Measurements from ENCODE around the gene NOX3. TPM values are rescaled to one million over a fixed set of nuclear protein-coding genes. Genes with fewer than 3 reads are reported as not detected.

Gene NOX3
- total RNA-seq, 2 experiments from 2014 or later, result not detected

DNA sequence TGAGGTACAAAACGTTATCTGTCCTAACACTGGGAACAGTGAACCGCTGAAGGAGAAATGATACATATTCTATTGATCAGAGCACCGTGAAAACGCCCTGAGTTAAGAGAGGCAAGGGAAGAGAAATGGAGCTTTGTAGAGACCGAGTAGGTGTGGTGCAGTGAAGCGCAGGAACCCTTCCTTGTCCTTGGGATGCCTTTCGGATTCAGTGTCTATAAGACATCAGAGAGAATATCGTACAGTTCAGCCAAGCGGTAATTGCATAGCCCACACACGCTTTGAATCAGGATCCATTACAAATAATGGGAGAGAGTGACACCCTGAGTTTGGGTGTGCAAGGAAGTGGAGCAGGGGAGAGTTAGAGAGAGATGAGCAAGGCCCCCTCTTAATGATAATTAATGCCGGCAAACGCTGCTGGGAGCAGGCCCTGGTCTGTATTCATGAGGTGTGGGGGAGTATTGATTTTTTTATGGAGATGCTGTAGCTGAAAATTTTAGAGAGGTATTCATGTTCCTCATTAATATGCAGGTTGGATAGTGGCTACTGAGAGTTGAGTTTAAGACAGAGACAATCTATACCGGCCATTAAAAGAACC is 20.7 kb downstream of the NOX3 start:
- H3K4me3 Mint-ChIP-seq, result no peak overlapping the region

DNA sequence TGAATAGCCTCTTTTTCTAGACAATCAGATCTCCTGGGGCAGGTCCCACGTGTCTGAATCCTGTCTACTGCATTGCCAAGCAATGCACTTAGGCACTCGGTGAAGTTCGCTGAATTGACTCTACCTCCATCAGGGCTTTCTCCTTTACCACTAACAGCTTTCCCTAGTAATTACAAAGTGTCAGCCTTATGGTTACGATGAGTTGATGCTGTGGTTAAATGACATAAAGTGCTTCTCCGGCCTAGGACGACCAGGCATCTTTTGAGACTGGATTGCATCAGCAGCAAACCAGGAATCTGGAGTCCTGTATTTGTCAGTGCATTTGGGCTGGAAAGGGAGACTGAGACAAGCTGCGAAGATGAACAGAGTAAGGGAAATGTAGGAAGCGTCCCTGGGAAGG is 21.5 kb downstream of the NOX3 start:
- Mint-ChIP-seq H3K9me3 (ENCODE audit: low read depth) (no peaks in the 10 kb centered on the region), H3K36me3 (no peaks in the 10 kb centered on the region), H3K4me1 (peaks cover 7% of the 10 kb centered on the region), H3K27me3 (no peaks in the 10 kb centered on the region), H3K27ac (no peak overlapping the region), H3K4me3 (no peak overlapping the region)
- CTCF ChIA-PET, result no interaction called here
- no peak for DNase-seq
- ATAC-seq, result no peak

More for the DNA sequence above, 20.7 kb downstream of the NOX3 start:
- H3K9me3 Mint-ChIP-seq (ENCODE audit: low read depth), result no peaks in the 10 kb centered on the region
- DNase-seq (no peak), ATAC-seq (no peak)
- no peak overlapping the region for H3K27ac Mint-ChIP-seq
- CTCF ChIA-PET, result no interaction called here
- no peaks in the 10 kb centered on the region for H3K36me3 Mint-ChIP-seq
- H3K4me1 Mint-ChIP-seq, result peaks cover 7% of the 10 kb centered on the region
- no peaks in the 10 kb centered on the region for H3K27me3 Mint-ChIP-seq

DNA sequence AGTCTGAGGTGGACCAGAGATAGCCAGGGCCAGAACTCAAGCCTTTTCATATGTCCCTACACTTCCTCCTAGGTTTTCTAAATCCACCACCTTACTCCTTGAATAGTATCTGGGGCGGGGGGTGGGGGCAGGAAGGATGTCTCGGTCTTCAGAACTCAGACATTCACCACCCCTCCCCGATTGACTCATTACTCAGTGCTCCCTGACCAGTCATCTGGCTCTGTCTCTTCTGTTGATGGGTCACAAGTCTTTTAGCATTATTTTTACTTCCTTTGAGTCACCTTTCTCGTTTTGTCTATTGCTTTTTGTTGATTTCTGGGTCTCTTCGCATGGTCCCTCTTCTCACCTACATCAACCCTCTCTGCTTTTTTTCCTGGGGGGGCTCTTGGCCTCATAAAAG is 23.3 kb downstream of the NOX3 start:
- CTCF ChIA-PET, result no interaction called here
- Mint-ChIP-seq H3K36me3 (no peaks in the 10 kb centered on the region), H3K27ac (no peak overlapping the region), H3K4me1 (peaks cover 7% of the 10 kb centered on the region), H3K27me3 (no peaks in the 10 kb centered on the region), H3K9me3 (ENCODE audit: low read depth) (no peaks in the 10 kb centered on the region), H3K4me3 (no peak overlapping the region)
- DNase-seq (no peak), ATAC-seq (no peak)

DNA sequence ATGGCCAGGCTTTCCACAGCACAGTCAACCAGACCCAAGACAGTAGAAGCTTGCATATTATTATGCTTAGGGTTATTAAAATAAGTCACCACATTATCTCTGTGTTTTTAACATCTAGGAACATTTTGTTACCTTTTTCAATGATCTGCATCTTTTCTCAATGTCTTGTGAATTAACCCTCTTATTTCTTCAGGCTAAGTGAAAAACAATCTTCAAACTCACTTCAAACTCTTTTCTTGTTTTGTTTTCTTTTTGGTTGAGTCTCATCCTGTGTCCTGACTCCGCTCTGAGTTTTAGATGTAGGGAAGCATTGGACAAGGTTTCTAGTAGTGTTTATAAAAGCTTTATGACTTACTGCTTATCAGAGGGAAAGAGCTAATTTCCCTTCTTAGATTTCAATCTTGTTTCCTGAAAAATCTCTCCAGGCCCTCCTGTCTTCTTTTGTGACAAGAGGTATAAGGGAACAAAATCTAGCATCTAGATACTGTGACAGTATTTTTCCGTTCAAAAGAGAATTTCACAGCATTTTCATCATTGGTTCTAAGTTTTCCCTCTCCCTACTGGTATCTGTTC is 26.2 kb downstream of the NOX3 start:
- CTCF ChIA-PET, result no interaction called here
- no peaks in the 10 kb centered on the region for H3K36me3 Mint-ChIP-seq
- H3K4me3 Mint-ChIP-seq, result no peak overlapping the region
- peaks cover 4% of the 10 kb centered on the region for H3K4me1 Mint-ChIP-seq
- DNase-seq (no peak), ATAC-seq (no peak)
- no peaks in the 10 kb centered on the region for H3K9me3 Mint-ChIP-seq (ENCODE audit: low read depth)
- H3K27me3 Mint-ChIP-seq, result no peaks in the 10 kb centered on the region
- no peak overlapping the region for H3K27ac Mint-ChIP-seq

DNA sequence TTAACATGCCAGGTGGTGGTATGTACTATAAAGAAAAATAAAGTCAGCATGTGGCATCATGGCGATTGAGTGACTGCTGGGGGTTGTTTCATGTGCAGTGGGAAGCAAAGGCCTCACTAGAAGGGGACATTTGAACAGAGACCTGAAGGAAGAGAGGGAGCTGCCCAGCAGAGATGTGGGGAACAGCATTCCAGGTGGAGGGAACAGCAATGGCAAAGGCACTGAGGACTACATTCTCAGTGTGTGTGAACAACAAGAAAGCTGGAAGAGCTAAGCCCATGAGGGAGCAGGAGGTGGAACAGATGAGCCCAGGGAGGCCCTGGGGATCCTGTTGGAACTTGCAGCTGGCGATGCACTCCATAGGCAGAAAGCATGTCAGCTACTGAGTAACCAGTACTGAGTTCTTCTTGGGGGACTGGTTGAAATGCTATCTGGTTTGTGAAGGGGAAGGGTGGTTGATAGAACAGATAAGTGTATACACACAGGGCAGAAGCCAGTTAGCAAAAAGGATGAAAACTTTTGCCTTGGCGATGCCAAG is 29.2 kb downstream of the NOX3 start:
- H3K36me3 Mint-ChIP-seq, result no peaks in the 10 kb centered on the region
- CTCF ChIA-PET, result no interaction called here
- ATAC-seq (no peak), DNase-seq (no peak)
- H3K4me3 Mint-ChIP-seq, result no peak overlapping the region
- H3K27me3 Mint-ChIP-seq, result no peaks in the 10 kb centered on the region
- no peak overlapping the region for H3K27ac Mint-ChIP-seq
- no peaks in the 10 kb centered on the region for H3K4me1 Mint-ChIP-seq
- no peaks in the 10 kb centered on the region for H3K9me3 Mint-ChIP-seq (ENCODE audit: low read depth)

DNA sequence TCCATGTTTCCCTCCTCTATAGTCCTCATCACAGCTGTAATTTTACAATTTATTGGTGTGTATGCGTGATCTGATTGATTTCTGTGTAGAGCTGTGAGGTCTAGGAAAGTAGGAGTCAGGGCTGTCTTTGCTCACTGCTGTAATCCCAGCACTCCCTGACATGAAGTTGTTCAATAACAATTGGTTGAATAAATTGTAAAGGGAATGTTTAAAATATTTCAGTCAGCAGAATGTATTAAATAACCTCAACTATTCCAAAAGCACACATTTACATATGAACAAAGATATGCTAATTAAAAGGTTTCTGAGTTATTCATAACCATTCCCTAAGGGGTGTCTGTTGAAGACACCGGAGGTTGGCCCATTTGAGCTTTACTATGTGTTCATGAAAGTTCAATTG is 31.5 kb downstream of the NOX3 start:
- CTCF ChIA-PET, result interaction anchor here (0.7 kb wide), 1 partner anchor 150 kb away, joined by 3 read pairs; no protein-coding TSS in a partner anchor
- Mint-ChIP-seq H3K9me3 (ENCODE audit: low read depth) (no peaks in the 10 kb centered on the region), H3K27me3 (no peaks in the 10 kb centered on the region), H3K4me3 (no peak overlapping the region), H3K4me1 (peaks cover 11% of the 10 kb centered on the region), H3K36me3 (peaks cover 4% of the 10 kb centered on the region), H3K27ac (no peak overlapping the region)
- ATAC-seq (no peak), DNase-seq (no peak)

DNA sequence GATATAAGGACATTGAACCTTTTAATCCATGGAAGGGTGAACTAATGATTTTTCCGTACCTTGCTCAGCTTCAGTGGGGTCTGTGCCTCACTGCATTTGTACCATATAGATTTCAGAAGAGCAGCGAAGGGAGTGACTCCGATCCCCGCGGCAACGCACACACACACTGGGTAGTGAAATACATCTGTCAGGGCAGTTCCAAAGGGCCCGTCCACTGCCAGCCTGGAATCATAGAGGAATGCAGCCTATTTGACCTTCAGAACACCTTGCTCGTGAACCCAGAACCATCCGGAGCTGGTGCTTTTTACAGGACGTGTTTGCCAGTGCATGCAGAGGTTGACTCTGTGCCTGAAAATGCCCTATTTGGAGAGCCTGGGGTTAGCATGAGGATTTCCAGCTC is 33.0 kb downstream of the NOX3 start:
- peaks cover 4% of the 10 kb centered on the region for H3K36me3 Mint-ChIP-seq
- DNase-seq (no peak), ATAC-seq (no peak)
- H3K9me3 Mint-ChIP-seq (ENCODE audit: low read depth), result no peaks in the 10 kb centered on the region
- H3K4me1 Mint-ChIP-seq, result peaks cover 27% of the 10 kb centered on the region
- no peak overlapping the region for H3K27ac Mint-ChIP-seq
- H3K27me3 Mint-ChIP-seq, result no peaks in the 10 kb centered on the region
- H3K4me3 Mint-ChIP-seq, result no peak overlapping the region
- CTCF ChIA-PET, result interaction anchor here (1.0 to 1.1 kb wide), 2 partner anchors 18 to 100 kb away, joined by 3 read pairs; no protein-coding TSS in a partner anchor

DNA sequence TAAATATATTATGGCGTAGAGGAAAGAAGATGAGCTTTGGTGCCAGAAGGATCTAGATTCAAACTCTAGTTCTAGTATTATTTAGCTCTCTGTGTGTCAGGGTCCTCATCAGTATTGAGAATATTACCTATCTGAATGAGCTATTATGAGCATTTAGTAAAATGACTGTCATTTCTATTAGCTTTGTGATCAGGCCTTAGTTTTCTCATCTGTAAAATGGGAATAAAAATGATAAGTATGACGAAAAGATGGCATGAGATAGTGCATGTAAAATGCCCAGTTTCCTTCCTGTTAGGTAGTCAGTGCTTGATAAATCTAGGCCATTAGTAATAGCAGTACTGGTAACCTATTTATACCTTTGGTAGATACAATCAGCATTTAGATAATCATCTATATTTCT is 35.1 kb downstream of the NOX3 start:
- H3K9me3 Mint-ChIP-seq (ENCODE audit: low read depth), result no peaks in the 10 kb centered on the region
- H3K4me1 Mint-ChIP-seq, result peaks cover 33% of the 10 kb centered on the region
- H3K4me3 Mint-ChIP-seq, result no peak overlapping the region
- H3K27ac Mint-ChIP-seq, result no peak overlapping the region
- ATAC-seq (no peak), DNase-seq (no peak)
- no peaks in the 10 kb centered on the region for H3K27me3 Mint-ChIP-seq
- CTCF ChIA-PET, result no interaction called here
- peaks cover 4% of the 10 kb centered on the region for H3K36me3 Mint-ChIP-seq

DNA sequence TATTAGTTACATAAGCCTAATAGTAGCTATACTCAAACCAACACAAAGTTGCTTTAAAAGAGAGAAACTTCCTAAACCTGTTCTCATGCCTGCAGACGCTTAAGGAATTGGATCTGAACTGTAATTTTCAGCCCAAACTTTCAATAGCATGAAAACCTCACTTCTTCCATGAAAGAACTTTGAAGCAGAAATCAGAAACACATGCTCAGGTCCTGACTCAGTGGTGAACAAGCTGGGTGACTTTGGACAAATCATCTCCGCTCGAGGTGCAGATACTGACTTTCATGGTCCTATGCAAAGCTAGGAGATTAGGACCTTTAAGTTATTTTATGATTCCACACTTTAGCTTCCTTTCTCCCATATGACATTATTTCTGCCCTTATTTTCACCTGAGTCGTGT is 36.5 kb downstream of the NOX3 start:
- peaks cover 4% of the 10 kb centered on the region for H3K36me3 Mint-ChIP-seq
- H3K9me3 Mint-ChIP-seq (ENCODE audit: low read depth), result no peaks in the 10 kb centered on the region
- peaks cover 33% of the 10 kb centered on the region for H3K4me1 Mint-ChIP-seq
- CTCF ChIA-PET, result interaction anchor here (1.8 kb wide), 1 partner anchor 103 kb away, joined by 5 read pairs; no protein-coding TSS in a partner anchor
- H3K27me3 Mint-ChIP-seq, result no peaks in the 10 kb centered on the region
- H3K27ac Mint-ChIP-seq, result peak overlapping the region; percentile 90
- peak overlapping the region; percentile 63 for H3K4me3 Mint-ChIP-seq
- DNase-seq (no peak), ATAC-seq (no peak)

DNA sequence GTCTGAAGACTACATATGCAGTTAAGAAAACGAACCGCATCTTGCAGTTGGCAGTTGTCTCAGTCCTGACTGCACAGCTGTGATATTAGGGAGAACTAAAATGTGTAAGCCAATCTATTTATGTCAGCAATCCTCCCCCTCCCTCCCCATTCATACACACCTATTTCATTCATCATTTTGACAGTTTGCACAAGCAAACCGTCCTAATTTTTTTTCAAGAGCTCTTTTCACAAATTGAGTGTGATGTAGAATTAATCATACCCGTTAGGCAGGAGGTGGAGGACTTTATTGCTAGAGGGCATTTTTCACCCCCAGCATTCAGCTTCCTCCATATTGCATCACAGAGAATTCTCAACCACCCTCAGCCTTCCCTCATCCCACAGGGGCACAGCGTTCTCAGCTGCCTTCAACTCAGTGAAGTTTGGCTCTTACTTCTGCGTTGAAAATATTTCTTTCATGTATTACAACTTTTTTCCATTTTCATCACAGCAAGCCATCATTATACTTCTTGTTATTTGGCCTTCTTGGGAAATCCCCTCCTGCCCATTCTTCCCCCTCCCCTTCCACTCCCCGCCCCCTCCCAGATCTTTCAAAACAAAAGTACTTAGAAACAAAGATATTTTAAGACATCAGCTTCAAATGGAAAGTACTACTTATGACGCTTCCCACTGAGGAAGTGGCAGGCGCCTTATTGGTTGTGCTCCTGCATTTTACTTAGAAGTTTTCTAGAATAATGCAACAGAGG is 37.5 kb downstream of the NOX3 start:
- peak overlapping the region; percentile 90 for H3K27ac Mint-ChIP-seq
- CTCF ChIA-PET, result interaction anchor here (0.8 to 1.8 kb wide), 2 partner anchors 13 to 102 kb away, joined by 3 to 5 read pairs; no protein-coding TSS in a partner anchor
- no peaks in the 10 kb centered on the region for H3K27me3 Mint-ChIP-seq
- DNase-seq (peak; percentile 66), ATAC-seq (peak; percentile 74)
- H3K4me3 Mint-ChIP-seq, result peak overlapping the region; percentile 63
- H3K9me3 Mint-ChIP-seq (ENCODE audit: low read depth), result no peaks in the 10 kb centered on the region
- peaks cover 33% of the 10 kb centered on the region for H3K4me1 Mint-ChIP-seq
- peaks cover 4% of the 10 kb centered on the region for H3K36me3 Mint-ChIP-seq

DNA sequence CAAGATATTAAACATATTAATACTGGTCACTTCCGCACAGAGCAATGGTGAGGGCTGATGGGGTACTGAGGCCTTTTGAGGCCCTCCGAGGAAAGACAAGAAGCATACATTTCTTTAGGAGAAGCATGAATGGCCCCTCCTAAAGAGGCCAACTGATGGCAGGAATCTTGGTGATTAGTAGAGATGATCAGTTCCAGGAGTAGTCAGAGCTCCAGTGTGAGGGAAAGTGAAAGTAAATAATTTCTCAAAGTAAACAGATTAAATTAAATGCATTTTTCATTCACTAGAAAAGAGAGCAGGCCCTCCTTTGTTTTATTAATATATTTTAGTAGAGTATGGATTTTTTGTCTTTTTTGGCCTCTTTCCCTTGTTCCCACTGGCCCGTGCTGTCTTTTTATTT is 38.2 kb downstream of the NOX3 start:
- Mint-ChIP-seq H3K4me3 (no peak overlapping the region), H3K9me3 (ENCODE audit: low read depth) (no peaks in the 10 kb centered on the region), H3K27ac (peak overlapping the region; percentile 90), H3K27me3 (no peaks in the 10 kb centered on the region), H3K36me3 (peaks cover 4% of the 10 kb centered on the region), H3K4me1 (peaks cover 33% of the 10 kb centered on the region)
- CTCF ChIA-PET, result interaction anchor here (0.8 to 1.8 kb wide), 2 partner anchors 14 to 102 kb away, joined by 3 to 5 read pairs; no protein-coding TSS in a partner anchor
- ATAC-seq (no peak), DNase-seq (no peak)

DNA sequence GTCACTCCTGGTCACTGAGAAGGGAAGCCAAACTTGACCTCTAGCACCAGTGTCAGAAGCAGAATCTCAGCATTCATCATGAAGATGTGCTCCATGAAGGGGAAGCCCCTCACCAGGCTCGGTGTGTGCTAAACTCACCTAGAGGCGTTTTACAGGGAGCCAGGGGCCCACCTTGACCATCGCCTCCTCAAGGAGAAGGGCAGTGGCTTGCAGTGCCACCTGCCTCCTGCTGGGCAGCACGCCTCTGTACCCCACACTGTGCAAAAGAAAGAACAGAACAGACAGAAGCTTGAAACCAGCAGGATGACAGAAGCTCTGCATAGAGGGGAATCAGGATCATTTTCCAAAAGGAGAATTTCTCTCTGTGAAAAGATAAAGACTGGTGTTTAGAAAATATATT is 39.7 kb downstream of the NOX3 start:
- DNase-seq (no peak), ATAC-seq (no peak)
- Mint-ChIP-seq H3K36me3 (peaks cover 4% of the 10 kb centered on the region), H3K4me1 (peaks cover 33% of the 10 kb centered on the region), H3K27ac (no peak overlapping the region), H3K27me3 (no peaks in the 10 kb centered on the region), H3K9me3 (ENCODE audit: low read depth) (no peaks in the 10 kb centered on the region), H3K4me3 (no peak overlapping the region)
- CTCF ChIA-PET, result no interaction called here

DNA sequence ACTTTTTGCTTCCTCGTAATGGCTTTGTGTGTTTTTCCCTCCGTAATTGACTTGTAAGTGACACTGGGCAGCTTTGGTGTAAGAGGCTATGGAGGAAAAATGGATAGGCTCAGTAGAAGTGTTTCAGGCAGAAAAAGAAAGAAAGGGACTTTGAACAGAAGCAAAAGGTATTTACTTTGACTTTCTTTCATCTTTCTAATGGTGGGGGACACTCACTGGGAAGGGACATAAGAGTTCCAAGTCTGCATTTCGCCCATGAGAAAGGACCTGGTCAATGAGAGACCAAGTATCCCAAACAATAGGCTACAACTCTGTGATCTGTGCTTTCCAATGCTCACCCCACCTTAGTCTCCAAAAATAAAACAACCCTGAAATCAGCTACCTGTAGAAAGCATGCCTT is 41.6 kb downstream of the NOX3 start:
- H3K36me3 Mint-ChIP-seq, result no peaks in the 10 kb centered on the region
- no peaks in the 10 kb centered on the region for H3K27me3 Mint-ChIP-seq
- H3K4me3 Mint-ChIP-seq, result no peak overlapping the region
- CTCF ChIA-PET, result no interaction called here
- ATAC-seq, result no peak
- DNase-seq, result no peak
- no peaks in the 10 kb centered on the region for H3K9me3 Mint-ChIP-seq (ENCODE audit: low read depth)
- peaks cover 20% of the 10 kb centered on the region for H3K4me1 Mint-ChIP-seq
- no peak overlapping the region for H3K27ac Mint-ChIP-seq

DNA sequence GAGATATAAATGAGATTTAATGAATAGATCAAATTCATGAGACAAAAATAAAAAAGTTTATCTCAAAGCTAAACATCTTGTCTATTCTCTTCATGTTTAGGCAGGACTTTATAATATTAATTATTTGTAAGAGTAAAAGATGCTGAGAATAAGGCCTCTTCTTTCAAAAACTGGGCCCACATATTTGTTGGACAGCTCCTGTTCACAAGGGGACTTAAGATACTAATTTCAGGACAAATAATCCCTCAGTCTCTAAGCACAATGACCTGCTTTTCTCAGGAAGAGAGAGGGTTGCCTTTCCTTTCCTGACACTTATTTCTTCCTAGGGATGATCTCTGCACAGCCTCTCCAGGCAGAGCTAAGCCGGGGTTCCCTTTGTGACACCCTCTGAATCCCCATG is 43.3 kb downstream of the NOX3 start:
- DNase-seq, result no peak
- no peak overlapping the region for H3K27ac Mint-ChIP-seq
- no peaks in the 10 kb centered on the region for H3K36me3 Mint-ChIP-seq
- ATAC-seq, result no peak
- H3K27me3 Mint-ChIP-seq, result no peaks in the 10 kb centered on the region
- H3K9me3 Mint-ChIP-seq (ENCODE audit: low read depth), result no peaks in the 10 kb centered on the region
- peaks cover 4% of the 10 kb centered on the region for H3K4me1 Mint-ChIP-seq
- CTCF ChIA-PET, result no interaction called here
- no peak overlapping the region for H3K4me3 Mint-ChIP-seq

Data from activated CD8-positive, alpha-beta memory T cell treated with anti-CD3 and anti-CD28 coated beads, Interleukin-2, amount 10 ng/mL, durations not matched to agents 7 days and 5 days (primary cell).